BE2C (cell line): ENCODE measurements around the gene GID4.

ENCODE experiments used
- DNase-seq: peaks from one replicate; pipeline ENCODE4 v3.0.0-alpha.2; 2020
- H3K27me3 ChIP-seq: fragments of 250-450 bp; sonication (Bioruptor Pico); 2 replicates; pipeline ENCODE4 v1.5.1; 2020; ENCODE audit warnings: mild to moderate bottlenecking
- H3K36me3 ChIP-seq: fragments of 250-450 bp; sonication (Bioruptor Pico); 2 replicates; pipeline ENCODE4 v1.5.1; 2020; ENCODE audit warnings: mild to moderate bottlenecking
- H3K4me1 ChIP-seq: fragments of 250-450 bp; sonication (Bioruptor Pico); 2 replicates; pipeline ENCODE4 v1.5.1; 2020
- H3K4me3 ChIP-seq: 2 replicates; pipeline ENCODE4 v1.5.1; 2011; ENCODE audit warnings: low read depth, low read length
- H3K9me3 ChIP-seq: fragments of 250-450 bp; sonication (Bioruptor Pico); 2 replicates; pipeline ENCODE4 v1.5.1; 2020
- TF ChIP-seq, protein P1 (sequence below): IDR thresholded peaks from 2 replicates; pipeline ENCODE4 v1.5.1; 2012; ENCODE audit warnings: mild to moderate bottlenecking, low read depth, low read length

GID4 gene

DNA sequence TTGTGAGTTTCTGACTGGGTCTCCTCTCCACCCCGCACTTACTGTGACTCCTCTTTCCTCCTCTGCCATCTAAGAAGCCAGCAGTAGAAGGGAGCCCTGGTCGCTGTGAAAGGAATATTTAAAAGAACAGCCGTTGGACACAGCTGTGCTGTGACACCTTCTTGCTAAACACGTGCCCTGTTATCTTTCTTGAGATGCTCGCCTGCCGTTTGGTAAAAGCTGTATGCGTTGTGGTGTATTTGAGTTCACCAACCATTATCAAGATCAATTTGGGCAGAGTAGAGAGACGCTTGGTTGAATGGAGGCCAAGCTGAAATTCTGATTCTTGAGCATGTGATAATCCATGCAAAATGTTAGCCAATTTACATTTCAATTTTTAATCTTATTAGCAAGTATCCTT is 3.8 kb downstream of the GID4 start:
- Histone ChIP-seq H3K27me3 (no peaks in the 10 kb centered on the region), H3K4me3 (no peak overlapping the region), H3K9me3 (no peaks in the 10 kb centered on the region), H3K36me3 (no peaks in the 10 kb centered on the region), H3K4me1 (no peaks in the 10 kb centered on the region)
- TF ChIP-seq, protein P1, sequence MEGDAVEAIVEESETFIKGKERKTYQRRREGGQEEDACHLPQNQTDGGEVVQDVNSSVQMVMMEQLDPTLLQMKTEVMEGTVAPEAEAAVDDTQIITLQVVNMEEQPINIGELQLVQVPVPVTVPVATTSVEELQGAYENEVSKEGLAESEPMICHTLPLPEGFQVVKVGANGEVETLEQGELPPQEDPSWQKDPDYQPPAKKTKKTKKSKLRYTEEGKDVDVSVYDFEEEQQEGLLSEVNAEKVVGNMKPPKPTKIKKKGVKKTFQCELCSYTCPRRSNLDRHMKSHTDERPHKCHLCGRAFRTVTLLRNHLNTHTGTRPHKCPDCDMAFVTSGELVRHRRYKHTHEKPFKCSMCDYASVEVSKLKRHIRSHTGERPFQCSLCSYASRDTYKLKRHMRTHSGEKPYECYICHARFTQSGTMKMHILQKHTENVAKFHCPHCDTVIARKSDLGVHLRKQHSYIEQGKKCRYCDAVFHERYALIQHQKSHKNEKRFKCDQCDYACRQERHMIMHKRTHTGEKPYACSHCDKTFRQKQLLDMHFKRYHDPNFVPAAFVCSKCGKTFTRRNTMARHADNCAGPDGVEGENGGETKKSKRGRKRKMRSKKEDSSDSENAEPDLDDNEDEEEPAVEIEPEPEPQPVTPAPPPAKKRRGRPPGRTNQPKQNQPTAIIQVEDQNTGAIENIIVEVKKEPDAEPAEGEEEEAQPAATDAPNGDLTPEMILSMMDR = no peak
- no peak for DNase-seq

DNA sequence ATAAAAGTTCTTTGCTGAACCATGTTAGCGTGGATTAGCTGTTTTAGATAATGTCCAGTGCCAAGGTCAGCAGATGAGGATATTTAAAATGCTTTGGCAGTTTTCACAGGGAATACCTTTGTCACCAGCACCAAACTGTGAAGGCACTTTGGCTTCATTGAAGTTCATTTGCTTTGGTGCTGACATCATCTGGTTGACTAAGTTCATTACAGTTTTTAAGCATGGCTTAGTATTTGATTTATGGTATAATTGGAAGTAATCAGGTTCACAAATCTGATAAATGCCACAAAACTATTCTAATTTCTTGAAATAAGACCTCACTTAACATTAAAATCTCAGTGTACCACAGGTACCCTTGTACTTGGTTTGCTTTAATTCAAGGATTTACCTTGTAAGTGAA is 4.3 kb downstream of the GID4 start:
- no peak for DNase-seq
- Histone ChIP-seq H3K4me1 (no peaks in the 10 kb centered on the region), H3K4me3 (no peak overlapping the region), H3K27me3 (no peaks in the 10 kb centered on the region), H3K9me3 (no peaks in the 10 kb centered on the region), H3K36me3 (no peaks in the 10 kb centered on the region)
- TF ChIP-seq, protein P1 = no peak

DNA sequence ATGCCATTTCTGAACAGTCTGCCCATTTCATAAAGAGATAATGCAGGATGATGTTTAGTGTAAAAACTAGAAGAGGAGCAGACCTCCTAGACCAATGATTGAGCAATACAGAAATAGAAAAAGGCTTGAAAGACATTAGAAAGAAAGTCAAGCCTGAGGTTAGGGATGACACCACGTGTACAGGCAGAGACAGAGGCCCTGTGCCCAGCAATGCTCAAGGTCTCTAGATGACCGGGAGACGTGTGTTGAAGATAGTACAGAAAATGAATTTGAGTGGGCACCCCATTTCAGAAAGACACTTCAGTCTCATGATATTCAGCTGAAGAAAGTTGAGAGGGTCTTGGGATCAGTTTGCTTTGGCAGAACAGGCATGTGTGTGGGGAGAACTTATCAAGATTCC is 5.4 kb downstream of the GID4 start:
- no peak overlapping the region for H3K4me3 ChIP-seq
- no peaks in the 10 kb centered on the region for H3K4me1 ChIP-seq
- no peaks in the 10 kb centered on the region for H3K27me3 ChIP-seq
- no peaks in the 10 kb centered on the region for H3K9me3 ChIP-seq
- H3K36me3 ChIP-seq = no peaks in the 10 kb centered on the region
- DNase-seq = no peak
- TF ChIP-seq, protein P1 = no peak

DNA sequence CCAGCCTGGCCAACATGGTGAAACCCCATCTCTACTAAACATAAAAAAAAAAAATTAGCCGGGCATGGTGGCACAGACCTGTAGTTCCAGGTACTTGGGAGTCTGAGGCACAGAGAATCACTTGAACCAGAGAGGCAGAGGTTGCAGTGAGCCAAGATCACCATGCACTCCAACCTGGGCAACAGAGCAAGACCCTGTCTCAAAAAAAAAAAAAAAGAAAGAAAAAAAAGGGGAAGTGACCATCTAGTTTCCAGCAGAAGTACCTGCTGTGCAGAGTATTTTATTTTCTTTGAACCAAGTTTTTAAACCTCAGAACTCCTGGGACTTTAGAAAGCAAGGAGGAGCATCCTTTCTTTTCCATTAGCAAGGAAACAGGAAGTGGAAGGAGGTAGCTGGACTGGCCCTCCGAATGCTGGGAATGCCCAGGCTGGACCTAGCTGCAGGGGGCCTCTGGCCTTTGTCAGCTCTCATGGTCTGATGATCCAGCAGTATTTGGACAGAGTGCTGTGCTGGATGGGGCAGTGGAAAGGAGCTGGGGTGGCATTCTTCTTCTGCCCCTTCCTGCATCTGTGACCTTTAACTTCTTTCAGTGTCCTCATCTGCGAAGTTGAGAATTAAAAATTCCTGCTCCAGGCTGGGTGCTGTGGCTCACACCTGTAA is 6.6 kb downstream of the GID4 start:
- Histone ChIP-seq H3K27me3 (no peaks in the 10 kb centered on the region), H3K36me3 (no peaks in the 10 kb centered on the region), H3K4me3 (no peak overlapping the region), H3K4me1 (no peaks in the 10 kb centered on the region), H3K9me3 (no peaks in the 10 kb centered on the region)
- DNase-seq = no peak
- TF ChIP-seq, protein P1 = no peak

DNA sequence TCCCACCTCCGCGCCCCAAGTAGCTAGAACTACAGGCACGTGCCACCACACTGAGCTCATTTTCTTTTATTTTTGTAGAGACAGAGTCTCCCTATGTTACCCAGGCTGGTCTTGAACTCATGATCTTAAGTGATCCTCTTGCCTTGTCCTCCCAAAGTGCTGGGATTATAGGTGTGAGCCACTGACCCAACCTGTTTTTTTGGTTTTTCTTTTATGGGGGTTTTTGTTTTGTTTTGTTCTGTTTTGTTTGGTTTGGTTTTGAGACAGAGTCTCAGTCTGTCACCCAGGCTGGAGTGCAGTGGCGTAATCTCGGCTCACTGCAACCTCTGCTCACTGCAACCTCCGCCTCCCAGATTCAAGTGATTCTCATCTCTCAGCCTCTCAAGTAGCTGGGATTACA is 16.4 kb downstream of the GID4 start:
- H3K4me3 ChIP-seq = no peak overlapping the region
- TF ChIP-seq, protein P1 = no peak
- DNase-seq = no peak
- H3K36me3 ChIP-seq = no peaks in the 10 kb centered on the region
- H3K27me3 ChIP-seq = no peaks in the 10 kb centered on the region
- no peaks in the 10 kb centered on the region for H3K4me1 ChIP-seq
- H3K9me3 ChIP-seq = no peaks in the 10 kb centered on the region

DNA sequence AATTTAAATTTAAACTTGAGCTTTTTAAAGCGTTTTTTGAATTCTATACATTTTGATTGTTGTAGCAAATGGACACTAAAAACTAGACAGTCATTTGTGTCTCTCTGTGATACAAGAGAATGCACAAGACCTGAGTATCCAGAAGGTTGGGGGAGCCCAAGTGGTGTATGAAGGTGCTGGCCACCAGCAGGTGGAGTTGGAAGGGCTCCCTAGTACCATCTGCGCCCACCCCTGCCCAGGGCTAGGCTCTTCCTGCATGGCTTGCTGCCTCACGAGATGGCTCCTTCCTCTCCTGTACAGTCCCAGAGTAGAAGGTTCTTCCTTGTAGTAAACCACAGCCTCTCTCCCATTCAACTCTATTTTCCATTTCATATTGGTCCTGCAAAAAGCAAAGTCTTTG is 17.0 kb downstream of the GID4 start:
- DNase-seq = no peak
- H3K27me3 ChIP-seq = no peaks in the 10 kb centered on the region
- H3K9me3 ChIP-seq = no peaks in the 10 kb centered on the region
- TF ChIP-seq, protein P1 = no peak
- H3K4me3 ChIP-seq = no peak overlapping the region
- H3K36me3 ChIP-seq = no peaks in the 10 kb centered on the region
- H3K4me1 ChIP-seq = no peaks in the 10 kb centered on the region
